ENCODE data around the gene MED13L.

DNA sequence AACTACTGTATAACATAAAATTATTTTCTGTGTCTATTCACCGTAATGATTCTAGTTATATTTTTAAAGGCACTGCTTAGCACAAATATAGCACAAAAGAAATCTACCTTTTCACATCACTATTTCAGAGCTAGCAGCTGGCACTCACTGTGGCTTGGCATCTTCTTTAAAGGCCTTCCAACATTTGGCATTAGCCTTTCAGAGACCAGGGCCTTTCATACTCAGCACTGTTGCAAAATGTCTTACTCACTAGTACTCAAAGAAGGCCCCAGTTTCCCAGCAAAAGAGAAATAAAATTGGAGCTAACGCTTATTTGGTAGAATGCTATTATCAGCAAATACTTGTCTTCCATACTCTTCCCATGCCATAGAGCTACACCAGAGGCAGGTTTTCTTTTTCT, 238.4 kb downstream of the MED13L start:
- no peak for TF ChIP-seq CTCF (IDR thresholded peaks at IDR 0.05)
- no peak for TF ChIP-seq POLR2A (IDR thresholded peaks at IDR 0.05)
